Measurements from ENCODE around the gene PIP5K1C. TPM values are rescaled to one million over a fixed set of nuclear protein-coding genes. Genes with fewer than 3 reads are reported as not detected.
A peak's percentile ranks its signal among the peaks of the same experiment; 100 is the strongest.

PIP5K1C gene, protein sequence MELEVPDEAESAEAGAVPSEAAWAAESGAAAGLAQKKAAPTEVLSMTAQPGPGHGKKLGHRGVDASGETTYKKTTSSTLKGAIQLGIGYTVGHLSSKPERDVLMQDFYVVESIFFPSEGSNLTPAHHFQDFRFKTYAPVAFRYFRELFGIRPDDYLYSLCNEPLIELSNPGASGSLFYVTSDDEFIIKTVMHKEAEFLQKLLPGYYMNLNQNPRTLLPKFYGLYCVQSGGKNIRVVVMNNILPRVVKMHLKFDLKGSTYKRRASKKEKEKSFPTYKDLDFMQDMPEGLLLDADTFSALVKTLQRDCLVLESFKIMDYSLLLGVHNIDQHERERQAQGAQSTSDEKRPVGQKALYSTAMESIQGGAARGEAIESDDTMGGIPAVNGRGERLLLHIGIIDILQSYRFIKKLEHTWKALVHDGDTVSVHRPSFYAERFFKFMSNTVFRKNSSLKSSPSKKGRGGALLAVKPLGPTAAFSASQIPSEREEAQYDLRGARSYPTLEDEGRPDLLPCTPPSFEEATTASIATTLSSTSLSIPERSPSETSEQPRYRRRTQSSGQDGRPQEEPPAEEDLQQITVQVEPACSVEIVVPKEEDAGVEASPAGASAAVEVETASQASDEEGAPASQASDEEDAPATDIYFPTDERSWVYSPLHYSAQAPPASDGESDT
- 10 to 100 TPM; 30.2 to 41.9 (median 38.8) TPM for total RNA-seq
- 10 to 100 TPM in 1 of 3 donors, 1 to 10 TPM in 2; 6.2 to 21.4 (median 7.6) TPM for polyA plus RNA-seq
- long read RNA-seq, donor 1, full-length matches to known transcripts: 4 of 4 reads
- long read RNA-seq, donor 1, partial matches to known transcripts: 0 of 4 reads
- long read RNA-seq, donor 1, other reads (novel, unspliced or antisense): 0 of 4 reads
- long read RNA-seq, donor 2, full-length matches to known transcripts: 3 of 3 reads
- long read RNA-seq, donor 2, partial matches to known transcripts: 0 of 3 reads
- long read RNA-seq, donor 2, other reads (novel, unspliced or antisense): 0 of 3 reads

DNA sequence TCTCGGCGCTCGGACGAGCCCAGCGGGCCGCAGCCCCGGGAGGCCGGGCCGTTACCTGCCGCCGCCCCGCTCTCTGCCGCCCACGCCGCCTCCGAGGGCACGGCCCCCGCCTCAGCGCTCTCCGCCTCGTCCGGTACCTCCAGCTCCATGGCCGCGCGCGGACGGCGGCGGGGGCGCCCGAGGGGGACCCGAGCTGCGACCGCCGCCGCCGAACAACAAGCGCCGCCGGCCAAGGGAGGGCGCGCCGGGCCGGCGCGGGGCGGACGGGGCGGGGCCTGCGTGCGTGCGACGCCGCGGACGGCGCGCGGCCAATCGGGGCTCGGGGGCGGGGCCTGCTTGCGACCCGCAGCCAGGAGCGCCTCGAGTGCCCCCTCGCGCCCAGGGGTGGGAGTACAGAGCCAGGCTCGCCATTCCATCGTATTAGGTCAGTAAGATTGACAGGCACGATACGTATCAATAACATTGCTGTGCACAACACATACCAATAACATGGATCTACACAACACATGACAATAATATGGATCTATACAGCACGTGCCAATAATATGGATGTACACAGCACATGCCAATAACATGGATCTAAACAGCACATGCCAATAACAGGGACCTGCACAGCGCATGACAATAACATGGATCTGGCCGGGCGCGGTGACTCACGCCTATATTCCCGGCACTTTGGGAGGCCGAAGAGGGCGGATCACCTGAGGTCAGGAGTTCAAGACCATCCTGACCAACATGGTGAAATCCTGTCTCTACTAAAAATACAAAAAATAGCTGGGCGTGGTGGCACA is at the start of gene PIP5K1C:
Gene PIP5K1C (minus strand): TSS at position 227 of the 791 bp plus-strand sequence. CDS start 78 bp downstream, at position 149.
- 3 to 4% (median 4%) methylated on average over 53 to 82 of the region's 82 CpGs for whole genome bisulfite sequencing, 5 donors
- peaks cover 0 to 8% (median 0%) of the 10 kb centered on the region in 6 donors for H3K36me3 ChIP-seq
- intact Hi-C loops (cut with DNase I; ENCODE audit: low total_unique reads): no loop called here

GRCh38 chr19:3748965-3749364 is 48.7 kb upstream of the PIP5K1C start:
- H3K27me3 ChIP-seq (replicated peaks in 1 of 7): peaks cover 0 to 8% (median 0%) of the 10 kb centered on the region in 7 donors
- 87 to 91% (median 88%) methylated on average over 8 of the region's 8 CpGs for WGBS, 5 donors
- H3K27ac ChIP-seq: no peak overlapping the region
- H3K4me3 ChIP-seq: no peak overlapping the region
- H3K9me3 ChIP-seq: peaks cover 0 to 4% (median 0%) of the 10 kb centered on the region in 8 donors
- no peak for DNase-seq
- H3K4me1 ChIP-seq: no peaks in the 10 kb centered on the region
- TF ChIP-seq POLR2A (IDR thresholded peaks at IDR 0.05): no peak
- no peak for TF ChIP-seq CTCF (IDR thresholded peaks at IDR 0.05 in 8 of 11, conservative IDR thresholded peaks at IDR 0.05 in 3 of 11)
- no peak for TF ChIP-seq POLR2AphosphoS5 (IDR thresholded peaks at IDR 0.05)
- intact Hi-C loops (cut with DNase I; ENCODE audit: low total_unique reads): no loop called here
- peaks cover 3 to 51% (median 47%) of the 10 kb centered on the region in 6 donors for H3K36me3 ChIP-seq

More for the DNA sequence above, at the start of gene PIP5K1C:
- peaks cover 0 to 17% (median 0%) of the 10 kb centered on the region in 7 donors for H3K27me3 ChIP-seq (replicated peaks in 1 of 7)
- peak within 1 kb of the TSS; percentile 35 to 89 (median 82) for H3K27ac ChIP-seq
- peaks cover 9 to 48% (median 28%) of the 10 kb centered on the region in 6 donors for H3K4me1 ChIP-seq
- peak; percentile 97 for DNase-seq
- H3K4me3 ChIP-seq: peak within 1 kb of the TSS; percentile 60 to 94 (median 74)
- peak; percentile 43 to 69 (median 56) for TF ChIP-seq POLR2AphosphoS5 (IDR thresholded peaks at IDR 0.05)
- peak; percentile 61 to 94 (median 80) for TF ChIP-seq CTCF (IDR thresholded peaks at IDR 0.05 in 8 of 11, conservative IDR thresholded peaks at IDR 0.05 in 3 of 11)
- peak in 1 of 3 donors; percentile 51 for TF ChIP-seq POLR2A (IDR thresholded peaks at IDR 0.05)
- H3K9me3 ChIP-seq: no peaks in the 10 kb centered on the region

GRCh38 chr19:3746371-3747056 is 46.2 kb upstream of the PIP5K1C start:
- H3K36me3 ChIP-seq: peaks cover 0 to 26% (median 23%) of the 10 kb centered on the region in 6 donors
- TF ChIP-seq POLR2A (IDR thresholded peaks at IDR 0.05): no peak
- peak in 1 of 3 donors; percentile 40 for TF ChIP-seq POLR2AphosphoS5 (IDR thresholded peaks at IDR 0.05)
- TF ChIP-seq CTCF (IDR thresholded peaks at IDR 0.05 in 8 of 11, conservative IDR thresholded peaks at IDR 0.05 in 3 of 11): no peak
- DNase-seq: no peak
- H3K4me1 ChIP-seq: no peaks in the 10 kb centered on the region
- peaks cover 0 to 8% (median 0%) of the 10 kb centered on the region in 8 donors for H3K9me3 ChIP-seq
- H3K27me3 ChIP-seq (replicated peaks in 1 of 7): peaks cover 0 to 8% (median 0%) of the 10 kb centered on the region in 7 donors
- intact Hi-C loops (cut with DNase I; ENCODE audit: low total_unique reads): no loop called here
- WGBS, 5 donors: 77 to 82% (median 79%) methylated on average over 29 to 31 of the region's 31 CpGs
- no peak overlapping the region for H3K27ac ChIP-seq
- no peak overlapping the region for H3K4me3 ChIP-seq
